ENCODE data around the gene NTHL1.

Gene NTHL1

DNA sequence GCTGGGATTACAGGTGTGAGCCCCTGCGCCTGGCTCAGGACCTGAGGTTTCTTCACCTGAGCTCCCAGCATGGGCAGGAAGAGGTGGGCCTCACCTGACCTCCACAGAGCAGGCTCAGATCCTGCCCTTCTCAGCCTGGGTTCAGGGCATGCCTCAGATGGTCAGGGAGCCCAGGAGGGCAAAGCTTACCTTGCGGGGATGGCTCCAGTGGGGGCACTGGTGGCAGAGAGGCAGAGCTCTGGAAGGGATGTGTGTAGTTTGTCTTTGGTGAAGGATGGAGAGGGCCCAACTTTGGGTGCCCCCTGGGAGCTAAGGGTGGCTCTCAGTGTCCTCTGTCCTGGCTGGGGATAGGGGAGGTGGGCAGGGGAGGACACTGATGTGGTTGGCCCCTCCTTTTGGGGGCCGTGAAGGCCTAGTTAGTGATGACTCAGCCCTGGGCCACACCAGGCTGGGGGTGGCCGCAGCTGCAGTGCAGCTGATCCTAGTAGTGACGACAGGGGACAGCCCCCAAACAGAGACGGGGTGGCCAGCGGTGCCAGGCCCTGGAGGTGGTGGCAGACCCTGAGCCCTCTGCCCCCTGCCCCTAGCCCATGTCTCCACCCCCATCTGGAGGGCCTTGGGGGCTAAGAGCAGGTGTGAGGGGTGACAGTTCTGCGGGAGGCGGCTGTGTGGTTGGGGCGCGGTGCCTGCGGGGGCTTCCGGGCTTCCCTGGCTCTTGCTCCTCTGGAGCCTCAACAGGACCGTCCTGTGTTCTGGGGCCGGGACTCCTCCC, 15.2 kb downstream of the NTHL1 start:
- peaks cover 49% of the 10 kb centered on the region for H3K27me3 ChIP-seq (replicated peaks; ENCODE audit: insufficient read depth, low read length)
- DNase-seq = no peak

DNA sequence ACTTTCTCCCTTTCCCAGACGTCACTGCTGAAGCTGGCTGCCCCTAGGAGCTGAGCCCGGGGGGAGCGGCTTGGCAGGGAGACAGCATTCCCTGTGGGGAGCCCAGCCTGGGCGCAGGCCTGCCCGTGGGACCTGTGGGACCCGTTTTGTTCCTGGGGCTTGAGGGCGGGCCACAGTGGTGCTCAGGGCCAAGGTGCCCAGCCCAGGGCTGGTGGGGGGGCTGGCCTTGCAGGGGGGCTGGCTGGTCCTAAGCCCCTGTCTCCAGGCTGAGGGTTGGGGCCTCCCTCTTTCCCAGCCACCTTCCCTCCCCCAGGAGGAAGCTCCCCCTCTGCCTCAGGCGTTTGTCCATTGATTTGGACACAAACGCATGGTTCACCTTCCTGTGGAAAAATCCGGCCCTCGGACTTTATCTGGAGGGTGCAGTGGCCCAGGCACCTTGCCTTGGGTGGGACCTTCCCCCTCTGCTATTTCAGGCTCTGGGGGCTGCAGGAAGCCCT, 16.5 kb downstream of the NTHL1 start:
- no peak overlapping the region for H3K27ac ChIP-seq (ENCODE audit: low read length)
- no peaks in the 10 kb centered on the region for H3K36me3 ChIP-seq (replicated peaks; ENCODE audit: insufficient read depth, low read length)
- H3K27me3 ChIP-seq (replicated peaks; ENCODE audit: insufficient read depth, low read length) = peaks cover 48% of the 10 kb centered on the region
- peaks cover 4% of the 10 kb centered on the region; the same call in 1 of the 2 replicates for H3K4me1 ChIP-seq (ENCODE audit: low read length)
- no peak overlapping the region for H3K4me3 ChIP-seq (ENCODE audit: low read length)
- no peaks in the 10 kb centered on the region; the same call in 1 of the 2 replicates for H3F3A ChIP-seq (ENCODE audit: insufficient read depth, low read length)
- no peaks in the 10 kb centered on the region for H4K20me1 ChIP-seq (ENCODE audit: insufficient read depth, low read length)
- H3K9ac ChIP-seq (ENCODE audit: low read length) = no peak overlapping the region
- H2AFZ ChIP-seq (ENCODE audit: low read length) = no peak overlapping the region
- H3K9me2 ChIP-seq (replicated peaks; ENCODE audit: insufficient read depth, low read length) = no peaks in the 10 kb centered on the region
- no peak for TF ChIP-seq EZH2phosphoT487 (IDR thresholded peaks at IDR 0.05; ENCODE audit: low read length)
- TF ChIP-seq, protein P1, sequence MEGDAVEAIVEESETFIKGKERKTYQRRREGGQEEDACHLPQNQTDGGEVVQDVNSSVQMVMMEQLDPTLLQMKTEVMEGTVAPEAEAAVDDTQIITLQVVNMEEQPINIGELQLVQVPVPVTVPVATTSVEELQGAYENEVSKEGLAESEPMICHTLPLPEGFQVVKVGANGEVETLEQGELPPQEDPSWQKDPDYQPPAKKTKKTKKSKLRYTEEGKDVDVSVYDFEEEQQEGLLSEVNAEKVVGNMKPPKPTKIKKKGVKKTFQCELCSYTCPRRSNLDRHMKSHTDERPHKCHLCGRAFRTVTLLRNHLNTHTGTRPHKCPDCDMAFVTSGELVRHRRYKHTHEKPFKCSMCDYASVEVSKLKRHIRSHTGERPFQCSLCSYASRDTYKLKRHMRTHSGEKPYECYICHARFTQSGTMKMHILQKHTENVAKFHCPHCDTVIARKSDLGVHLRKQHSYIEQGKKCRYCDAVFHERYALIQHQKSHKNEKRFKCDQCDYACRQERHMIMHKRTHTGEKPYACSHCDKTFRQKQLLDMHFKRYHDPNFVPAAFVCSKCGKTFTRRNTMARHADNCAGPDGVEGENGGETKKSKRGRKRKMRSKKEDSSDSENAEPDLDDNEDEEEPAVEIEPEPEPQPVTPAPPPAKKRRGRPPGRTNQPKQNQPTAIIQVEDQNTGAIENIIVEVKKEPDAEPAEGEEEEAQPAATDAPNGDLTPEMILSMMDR (IDR thresholded peaks at IDR 0.05; ENCODE audit: low read length) = no peak
- TF ChIP-seq EZH2 (optimal IDR thresholded peaks at IDR 0.05; ENCODE audit: low read depth, low read length) = no peak
- no peaks in the 10 kb centered on the region for H3K79me2 ChIP-seq (ENCODE audit: low read length)
- no peak for DNase-seq
- H3K9me3 ChIP-seq (replicated peaks; ENCODE audit: insufficient read depth, low read length) = no peaks in the 10 kb centered on the region
- no peak overlapping the region for H3K4me2 ChIP-seq (ENCODE audit: low read depth, low read length)

More for the DNA sequence above, 15.2 kb downstream of the NTHL1 start:
- H3K4me3 ChIP-seq (ENCODE audit: low read length) = no peak overlapping the region
- H3K27ac ChIP-seq (ENCODE audit: low read length) = no peak overlapping the region
- no peaks in the 10 kb centered on the region; the same call in 1 of the 2 replicates for H3F3A ChIP-seq (ENCODE audit: insufficient read depth, low read length)
- no peaks in the 10 kb centered on the region for H3K9me3 ChIP-seq (replicated peaks; ENCODE audit: insufficient read depth, low read length)
- TF ChIP-seq EZH2phosphoT487 (IDR thresholded peaks at IDR 0.05; ENCODE audit: low read length) (no peak), EZH2 (optimal IDR thresholded peaks at IDR 0.05; ENCODE audit: low read depth, low read length) (no peak)
- TF ChIP-seq, protein P1 (IDR thresholded peaks at IDR 0.05; ENCODE audit: low read length) = no peak
- no peaks in the 10 kb centered on the region for H3K79me2 ChIP-seq (ENCODE audit: low read length)
- H3K36me3 ChIP-seq (replicated peaks; ENCODE audit: insufficient read depth, low read length) = no peaks in the 10 kb centered on the region
- H3K4me2 ChIP-seq (ENCODE audit: low read depth, low read length) = no peak overlapping the region
- H3K4me1 ChIP-seq (ENCODE audit: low read length) = peaks cover 4% of the 10 kb centered on the region; the same call in 1 of the 2 replicates
- H4K20me1 ChIP-seq (ENCODE audit: insufficient read depth, low read length) = no peaks in the 10 kb centered on the region
- H3K9me2 ChIP-seq (replicated peaks; ENCODE audit: insufficient read depth, low read length) = no peaks in the 10 kb centered on the region
- no peak overlapping the region for H3K9ac ChIP-seq (ENCODE audit: low read length)
- H2AFZ ChIP-seq (ENCODE audit: low read length) = no peak overlapping the region

DNA sequence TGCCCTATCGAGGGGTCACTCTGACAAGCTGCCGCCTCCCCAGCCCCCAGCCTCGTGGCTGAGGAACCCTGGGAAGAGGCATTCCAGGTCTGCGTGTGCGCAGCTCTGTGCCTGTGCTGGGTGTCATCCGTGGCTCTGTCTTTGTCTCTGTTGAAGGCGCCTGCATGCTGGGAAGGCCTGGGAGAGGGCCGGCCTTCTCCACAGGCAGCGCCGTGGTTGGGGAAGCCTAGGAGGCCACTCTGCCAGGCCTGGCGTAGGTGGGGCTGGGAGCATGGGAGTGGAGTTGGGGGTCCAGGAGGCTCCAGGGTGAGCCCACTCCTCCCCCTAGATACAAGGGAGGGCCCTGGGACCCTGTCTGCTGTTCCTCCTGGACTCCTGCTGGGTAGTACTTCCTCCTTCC, 17.6 kb downstream of the NTHL1 start:
- peaks cover 4% of the 10 kb centered on the region; the same call in 1 of the 2 replicates for H3K4me1 ChIP-seq (ENCODE audit: low read length)
- H3K4me2 ChIP-seq (ENCODE audit: low read depth, low read length) = no peak overlapping the region

More for the DNA sequence above, 17.6 kb downstream of the NTHL1 start:
- peaks cover 49% of the 10 kb centered on the region for H3K27me3 ChIP-seq (replicated peaks; ENCODE audit: insufficient read depth, low read length)
- DNase-seq = no peak
- TF ChIP-seq EZH2phosphoT487 (IDR thresholded peaks at IDR 0.05; ENCODE audit: low read length) = no peak
- TF ChIP-seq EZH2 (optimal IDR thresholded peaks at IDR 0.05; ENCODE audit: low read depth, low read length) = no peak
- TF ChIP-seq, protein P1 (IDR thresholded peaks at IDR 0.05; ENCODE audit: low read length) = no peak
- H3K9ac ChIP-seq (ENCODE audit: low read length) = no peak overlapping the region
- H3F3A ChIP-seq (ENCODE audit: insufficient read depth, low read length) = no peaks in the 10 kb centered on the region; the same call in 1 of the 2 replicates
- no peak overlapping the region for H3K4me3 ChIP-seq (ENCODE audit: low read length)
- no peaks in the 10 kb centered on the region for H3K36me3 ChIP-seq (replicated peaks; ENCODE audit: insufficient read depth, low read length)
- no peak overlapping the region for H2AFZ ChIP-seq (ENCODE audit: low read length)
- H3K9me3 ChIP-seq (replicated peaks; ENCODE audit: insufficient read depth, low read length) = no peaks in the 10 kb centered on the region
- H4K20me1 ChIP-seq (ENCODE audit: insufficient read depth, low read length) = no peaks in the 10 kb centered on the region
- H3K27ac ChIP-seq (ENCODE audit: low read length) = no peak overlapping the region
- H3K9me2 ChIP-seq (replicated peaks; ENCODE audit: insufficient read depth, low read length) = no peaks in the 10 kb centered on the region
- H3K79me2 ChIP-seq (ENCODE audit: low read length) = no peaks in the 10 kb centered on the region

All from MM.1S (cell line).